H1 (cell line): ENCODE data around the gene DUS4L. TPM values are rescaled to one million over a fixed set of nuclear protein-coding genes. Genes with fewer than 3 reads are reported as not detected.

ENCODE experiments used
- CTCF ChIA-PET: fragments of 300-600 bp; sonication (Branson Sonifier 250); formaldehyde crosslinking; loops from one replicate; lab custom pipeline; 2021; ENCODE audit not compliant: partially characterized antibody; lab: Charles Lee
- POLR2A ChIA-PET: fragments of 300-600 bp; sonication (Branson Sonifier 250); formaldehyde crosslinking; loops from one replicate; lab custom pipeline; 2021; ENCODE audit warnings: inconsistent platforms; ENCODE audit not compliant: partially characterized antibody; lab: Charles Lee
- DNase-seq, 2 experiments: peaks; one replicate each; pipeline versions ENCODE4 v3.0.0 to v3.0.0-alpha.2; 2010 to 2022; ENCODE audit warnings: low spot score in 2 of 2, low read depth in 1 of 2, mixed read lengths in 1 of 2
- FAIRE-seq: peaks from 2 replicates; lab custom pipeline; 2011; peaks lifted over from hg19 to GRCh38; lab: Jason Lieb, UNC
- H2AFZ ChIP-seq: 2 replicates; pipeline ENCODE4 v1.8.1; 2012; ENCODE audit warnings: low read length, inconsistent platforms
- H2AK5ac ChIP-seq: 2 replicates; pipeline ENCODE4 v1.6.1; 2013; ENCODE audit warnings: low read depth, low read length
- H2BK120ac ChIP-seq: replicated peaks from 2 replicates; pipeline ENCODE3; 2013; ENCODE audit warnings: low read depth, low read length, inconsistent platforms
- H2BK12ac ChIP-seq: 2 replicates; pipeline ENCODE4 v1.6.1; 2013; ENCODE audit warnings: low read depth, low read length
- H2BK15ac ChIP-seq: 2 replicates; pipeline ENCODE4 v1.6.1; 2013; ENCODE audit warnings: low read length
- H2BK20ac ChIP-seq: 2 replicates; pipeline ENCODE4 v1.6.1; 2013; ENCODE audit warnings: low read length
- H2BK5ac ChIP-seq: 2 replicates; pipeline ENCODE4 v1.6.1; 2013; ENCODE audit warnings: low read depth, low read length
- H3K14ac ChIP-seq: 2 replicates; pipeline ENCODE4 v1.6.1; 2013; ENCODE audit warnings: inconsistent platforms; ENCODE audit not compliant: insufficient read length
- H3K18ac ChIP-seq: 2 replicates; pipeline ENCODE4 v1.6.1; 2013; ENCODE audit warnings: low read length; ENCODE audit errors: extremely low read depth
- H3K23ac ChIP-seq: 2 replicates; pipeline ENCODE4 v1.6.1; 2013; ENCODE audit warnings: inconsistent platforms; ENCODE audit not compliant: insufficient read length
- H3K23me2 ChIP-seq: 2 replicates; pipeline ENCODE4 v1.6.1; 2013; ENCODE audit warnings: low read depth, low read length
- H3K27ac ChIP-seq: 2 replicates; pipeline ENCODE4 v1.6.1; 2011; ENCODE audit warnings: low read depth, low read length, inconsistent platforms
- H3K27me3 ChIP-seq, 4 experiments: replicated peaks in 1 of 4; 1 replicate in 1 of 4; 2 replicates in 3 of 4; pipeline versions ENCODE4 v1.6.1 to v1.8.1; 2011 to 2013; ENCODE audit warnings: low read length in 3 of 4, mild to moderate bottlenecking in 3 of 4, inconsistent platforms in 2 of 4, mixed read lengths in 2 of 4, moderate library complexity in 1 of 4; ENCODE audit not compliant: control insufficient read depth in 3 of 4, insufficient read depth in 3 of 4; ENCODE audit errors: extremely low read depth in 1 of 4
- H3K36me3 ChIP-seq, 4 experiments: 2 replicates each; pipeline versions ENCODE4 v1.6.1 to v1.8.1; 2011 to 2013; ENCODE audit warnings: mild to moderate bottlenecking in 4 of 4, low read length in 3 of 4, moderate library complexity in 2 of 4, control low read depth in 1 of 4, inconsistent platforms in 1 of 4; ENCODE audit not compliant: insufficient read depth in 4 of 4, control insufficient read depth in 2 of 4
- H3K4ac ChIP-seq: replicated peaks from 2 replicates; pipeline ENCODE3; 2013; ENCODE audit warnings: low read length, low read depth, mixed read lengths, inconsistent platforms; ENCODE audit not compliant: insufficient read length
- H3K4me1 ChIP-seq, 4 experiments: replicated peaks in 1 of 4; 1 replicate in 1 of 4; 2 replicates in 3 of 4; pipeline versions ENCODE4 v1.6.1 to v1.8.1; 2011 to 2013; ENCODE audit warnings: low read length in 3 of 4, inconsistent platforms in 2 of 4, mixed read lengths in 1 of 4; ENCODE audit not compliant: insufficient read depth in 4 of 4, control insufficient read depth in 3 of 4
- H3K4me2 ChIP-seq, 2 experiments: 2 replicates each; pipeline versions ENCODE4 v1.6.1 to v1.8.1; 2011 to 2013; ENCODE audit warnings: low read depth in 2 of 2, low read length in 2 of 2, control low read depth in 1 of 2, inconsistent platforms in 1 of 2, mild to moderate bottlenecking in 1 of 2; ENCODE audit not compliant: insufficient read depth in 1 of 2
- H3K4me3 ChIP-seq, 4 experiments: fragments of 200-600, 300-600 bp in 1 of 4; sonication (generic), shearing (Covaris generic), sonication (Bioruptor Twin) in 1 of 4; 2 replicates each; pipeline versions ENCODE4 v1.5.1 to v1.8.1; 2011 to 2016; ENCODE audit warnings: low read length in 4 of 4, low read depth in 3 of 4, control low read depth in 2 of 4, inconsistent platforms in 2 of 4, mild to moderate bottlenecking in 2 of 4, mixed read lengths in 1 of 4, moderate library complexity in 1 of 4; ENCODE audit not compliant: insufficient read depth in 2 of 4; ENCODE audit errors: extremely low read depth in 1 of 4
- H3K56ac ChIP-seq: replicated peaks from 2 replicates; pipeline ENCODE3; 2013; ENCODE audit warnings: low read depth, mild to moderate bottlenecking, mixed read lengths, low read length, inconsistent platforms; ENCODE audit not compliant: insufficient read length
- H3K79me1 ChIP-seq: 2 replicates; pipeline ENCODE4 v1.6.1; 2013; ENCODE audit warnings: low read depth, low read length, control low read depth
- H3K79me2 ChIP-seq, 2 experiments: 2 replicates each; pipeline versions ENCODE4 v1.6.1 to v1.8.1; 2012 to 2013; ENCODE audit warnings: low read length in 2 of 2, mild to moderate bottlenecking in 2 of 2, inconsistent platforms in 1 of 2; ENCODE audit not compliant: insufficient read depth in 2 of 2, control insufficient read depth in 1 of 2
- H3K9ac ChIP-seq, 4 experiments: replicated peaks in 1 of 4; 1 replicate in 1 of 4; 2 replicates in 3 of 4; pipeline versions ENCODE4 v1.6.1 to v1.8.1; 2011 to 2013; ENCODE audit warnings: low read depth in 3 of 4, low read length in 3 of 4, control low read depth in 2 of 4, mild to moderate bottlenecking in 2 of 4, moderate library complexity in 2 of 4, inconsistent platforms in 1 of 4; ENCODE audit errors: extremely low read depth in 1 of 4
- H3K9me3 ChIP-seq, 2 experiments: 2 replicates each; pipeline versions ENCODE4 v1.6.1 to v1.8.1; 2012 to 2013; ENCODE audit warnings: mild to moderate bottlenecking in 2 of 2, moderate library complexity in 2 of 2, control low read depth in 1 of 2, inconsistent platforms in 1 of 2, low read depth in 1 of 2, low read length in 1 of 2, mixed read lengths in 1 of 2; ENCODE audit not compliant: insufficient read depth in 2 of 2
- H4K20me1 ChIP-seq, 2 experiments: replicated peaks in 1 of 2; 2 replicates each; pipeline versions ENCODE3 to v1.8.1; 2011 to 2013; ENCODE audit warnings: inconsistent platforms in 2 of 2, low read length in 2 of 2, mild to moderate bottlenecking in 1 of 2; ENCODE audit not compliant: insufficient read depth in 2 of 2, control insufficient read depth in 1 of 2
- H4K5ac ChIP-seq: 2 replicates; pipeline ENCODE4 v1.6.1; 2013; ENCODE audit warnings: low read length, low read depth, mixed read lengths, inconsistent platforms; ENCODE audit not compliant: insufficient read length
- H4K8ac ChIP-seq: 2 replicates; pipeline ENCODE4 v1.8.0; 2013; ENCODE audit warnings: mild to moderate bottlenecking, moderate library complexity, low read length, inconsistent platforms; ENCODE audit not compliant: insufficient read depth; ENCODE audit errors: extremely low read depth
- H4K91ac ChIP-seq: replicated peaks from 2 replicates; pipeline ENCODE3; 2013; ENCODE audit warnings: low read length, mixed read lengths, inconsistent platforms; ENCODE audit not compliant: insufficient read length
- RFX5 ChIP-seq: IDR thresholded peaks from 2 replicates; pipeline ENCODE4 v1.6.1; 2011; ENCODE audit warnings: low read depth, low read length, improper control_type of control experiment, borderline replicate concordance
- WGBS, 2 experiments: shearing (Covaris generic) in 1 of 2; methylation state at CpG; one replicate each; pipeline versions ENCODE4 v1.1.6 to v1.1.7; 2013 to 2015; ENCODE audit warnings: low lambda C conversion rate in 2 of 2, mixed read lengths in 2 of 2, inconsistent platforms in 1 of 2, low coverage in 1 of 2, missing lambda C conversion rate in 1 of 2; ENCODE audit not compliant: insufficient replicate concordance in 2 of 2, insufficient coverage in 1 of 2, insufficient read length in 1 of 2; ENCODE audit errors: extremely low coverage in 1 of 2, missing lambda C conversion rate in 1 of 2; 5-methylcytosine and 5-hydroxymethylcytosine counted together
- polyA plus RNA-seq, 7 experiments: library from polyadenylated mRNA; depleted of rRNA in 3 of 7; stranded (reverse) in 5 of 7; unstranded in 2 of 7; fragments of >200 nt in 5 of 7; fragments of 200-250 nt in 2 of 7; gene quantifications; 1 replicate in 5 of 7; 2 replicates in 1 of 7; 4 replicates in 1 of 7; pipeline versions ENCODE4 v1.2.1 to v1.2.3, GENCODE V29; 2011 to 2013; ENCODE audit warnings: missing spikeins in 2 of 7, mixed read lengths in 2 of 7
- total RNA-seq: library from RNA; stranded (reverse); fragmentation: NEBNext Ultra II Directional; extraction: Animal tissue kit (Norgen Biotek cat#: 25700); gene quantifications from 2 replicates; pipeline ENCODE4 v1.2.1, GENCODE V29; 2021
- TF ChIP-seq, protein P1 (sequence below): IDR thresholded peaks from 2 replicates; pipeline ENCODE4 v1.6.1; 2011; ENCODE audit warnings: low read length, improper control_type of control experiment

Gene DUS4L
- total and polyA plus RNA-seq, 2 of the 8 experiments (the other 6 are each of a cell fraction or from before 2014, with no cell fraction given) = 6.1 to 11.5 TPM

DNA sequence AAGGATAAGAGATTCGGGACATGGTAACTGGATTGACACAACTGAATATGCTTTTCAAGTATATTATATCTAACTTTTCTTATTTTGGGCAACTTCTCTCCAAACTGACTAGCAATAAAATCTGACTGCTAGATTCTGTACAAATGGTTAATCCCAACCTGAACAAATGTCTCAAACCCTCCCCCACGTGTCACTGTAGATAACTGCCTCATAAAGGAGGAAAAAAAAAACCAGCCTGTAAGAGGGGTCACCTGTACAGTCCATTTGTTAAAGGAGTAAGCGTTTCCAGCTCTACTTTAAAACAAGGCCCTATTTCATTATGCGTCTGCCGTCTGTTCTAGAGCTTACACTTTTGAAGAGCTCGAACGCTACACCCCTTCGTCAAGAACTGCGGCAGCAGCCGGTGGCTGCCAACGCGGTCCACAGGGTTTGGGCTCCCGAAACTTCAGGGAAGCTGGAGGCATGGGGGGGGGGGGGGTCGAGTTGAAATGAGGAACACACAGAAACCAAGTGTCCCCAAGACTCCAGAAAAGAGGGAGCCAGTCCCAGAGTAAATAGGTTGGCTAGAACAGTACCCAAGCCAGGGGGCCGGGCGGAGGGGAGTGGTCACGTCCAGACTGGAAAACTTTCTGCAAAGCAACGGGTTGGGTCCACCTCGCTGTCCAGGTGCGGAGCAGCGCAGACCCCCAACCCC is 543 bp upstream of the DUS4L start:
- Histone ChIP-seq H3K18ac (peak overlapping the region; percentile 97; the same call in 1 of the 2 replicates), H2AFZ (peak overlapping the region; percentile 96; the same call in 1 of the 2 replicates), H3K4me1 (peaks cover 0 to 3% (median 0%) of the 10 kb centered on the region in 4 experiments; a peak in 2 of 7 replicates), H3K27ac (peak overlapping the region; percentile 97), H2AK5ac (no peak overlapping the region), H3K36me3 (peaks cover 0 to 2% (median under 1%) of the 10 kb centered on the region in 4 experiments; a peak in 2 of 8 replicates), H3K79me2 (peaks cover 0 to 58% of the 10 kb centered on the region in 2 experiments; a peak in 3 of 4 replicates), H2BK12ac (no peak overlapping the region)
- no peak for FAIRE-seq
- POLR2A ChIA-PET = interaction anchor here (0.9 to 2.9 kb wide), 9 partner anchors 9 to 180 kb away, joined by 3 to 21 read pairs (median 5); partner anchors contain the start of genes BCAP29 and CBLL1
- no peak for TF ChIP-seq RFX5
- TF ChIP-seq, protein P1, sequence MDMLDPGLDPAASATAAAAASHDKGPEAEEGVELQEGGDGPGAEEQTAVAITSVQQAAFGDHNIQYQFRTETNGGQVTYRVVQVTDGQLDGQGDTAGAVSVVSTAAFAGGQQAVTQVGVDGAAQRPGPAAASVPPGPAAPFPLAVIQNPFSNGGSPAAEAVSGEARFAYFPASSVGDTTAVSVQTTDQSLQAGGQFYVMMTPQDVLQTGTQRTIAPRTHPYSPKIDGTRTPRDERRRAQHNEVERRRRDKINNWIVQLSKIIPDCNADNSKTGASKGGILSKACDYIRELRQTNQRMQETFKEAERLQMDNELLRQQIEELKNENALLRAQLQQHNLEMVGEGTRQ = no peak
- TF ChIP-seq, all 59 proteins: peak for 0
- H2BK120ac ChIP-seq = no peak overlapping the region
- peak overlapping the region; percentile 57 for H3K4ac ChIP-seq
- peaks cover 0 to 3% of the 10 kb centered on the region in 2 experiments for H4K20me1 ChIP-seq
- H3K79me1 ChIP-seq = peaks cover 3% of the 10 kb centered on the region; the same call in 1 of the 2 replicates
- peak overlapping the region; percentile 90 for H4K5ac ChIP-seq
- H3K9me3 ChIP-seq = no peaks in the 10 kb centered on the region
- WGBS, 2 experiments = 9% methylated on average over 19 of the region's 21 CpGs; no CpG with 5 or more reads in 1 of the 2 experiments
- peak overlapping the region; percentile 44 for H4K91ac ChIP-seq
- peak overlapping the region; percentile 80 to 99 (median 94) for H3K4me3 ChIP-seq
- H3K23me2 ChIP-seq = peaks cover 3% of the 10 kb centered on the region; the same call in 1 of the 2 replicates
- no peaks in the 10 kb centered on the region for H3K27me3 ChIP-seq
- H3K4me2 ChIP-seq = peak overlapping the region; percentile 72 to 79
- peak overlapping the region; percentile 86 for H3K56ac ChIP-seq
- no peak overlapping the region for H2BK15ac ChIP-seq
- CTCF ChIA-PET = interaction anchor here (0.7 to 1.0 kb wide), 3 partner anchors 84 to 662 kb away, joined by 3 read pairs; no protein-coding TSS in a partner anchor
- H2BK20ac ChIP-seq = no peak overlapping the region
- peak overlapping the region; percentile 76 for H2BK5ac ChIP-seq
- H3K9ac ChIP-seq = peak overlapping the region; percentile 90 to 94 (median 94)
- no peak for DNase-seq
- no peak overlapping the region for H3K14ac ChIP-seq
- H4K8ac ChIP-seq = peak overlapping the region; percentile 98
- no peak overlapping the region for H3K23ac ChIP-seq
